Tibial nerve (tissue), 4 donors: ENCODE results near the gene UNC93A. TPM values are rescaled to one million over a fixed set of nuclear protein-coding genes. Genes with fewer than 3 reads are reported as not detected.
"Not testable (repeated sequence)": the region's sequence is repeated elsewhere in the genome, so short reads cannot be mapped to it uniquely, and the experiment has no call there.

ENCODE experiments used
- DNase-seq, 2 donors: peaks; one replicate each; pipeline ENCODE4 v3.0.0-alpha.2; 2019; ENCODE audit warnings: low spot score in 2 of 2
- H3K27ac ChIP-seq, 4 donors: fragments of 200-600 bp; sonication (generic) in 3 of 4; one replicate each; pipeline ENCODE4 v1.5.1; 2017 to 2019; ENCODE audit warnings: mild to moderate bottlenecking in 1 of 4
- H3K27me3 ChIP-seq, 2 donors: fragments of 200-600 bp; sonication (generic) in 1 of 2; one replicate each; pipeline versions ENCODE4 v1.5.1 to v1.6.0; 2017 to 2019
- H3K36me3 ChIP-seq, 3 donors: fragments of 200-600 bp; sonication (generic); one replicate each; pipeline ENCODE4 v1.5.1; 2018 to 2019
- H3K4me1 ChIP-seq, 4 donors: fragments of 200-600 bp; sonication (generic) in 3 of 4; one replicate each; pipeline ENCODE4 v1.5.1; 2017 to 2019
- H3K4me3 ChIP-seq, 4 donors: fragments of 200-600 bp; sonication (generic) in 3 of 4; one replicate each; pipeline ENCODE4 v1.5.1; 2017 to 2019; ENCODE audit warnings: mild to moderate bottlenecking in 1 of 4, moderate library complexity in 1 of 4
- H3K9me3 ChIP-seq, 4 donors: fragments of 200-600 bp; sonication (generic) in 3 of 4; one replicate each; pipeline ENCODE4 v1.5.1; 2017 to 2019
- EP300 ChIP-seq, 2 donors: sonication (generic); formaldehyde crosslinking; IDR thresholded peaks; one replicate each; pipeline ENCODE4 v1.6.1; 2017; ENCODE audit warnings: antibody characterized with exemption in 2 of 2, mild to moderate bottlenecking in 1 of 2
- POLR2A ChIP-seq, 2 donors: fragments of 450-650 bp; IDR thresholded peaks; one replicate each; pipeline ENCODE4 v1.6.1; 2017; ENCODE audit warnings: antibody characterized with exemption in 2 of 2, mild to moderate bottlenecking in 2 of 2, moderate library complexity in 2 of 2
- WGBS, 2 donors: methylation state at CpG; one replicate each; pipeline ENCODE4 v1.1.5; 2018; 5-methylcytosine and 5-hydroxymethylcytosine counted together
- total RNA-seq, 4 donors: library from RNA; depleted of rRNA; stranded (reverse); fragments of >200 nt; gene quantifications; one replicate each; pipeline ENCODE4 v1.1.0, GENCODE V29; 2016
- TF ChIP-seq, protein P1 (sequence below), 5 experiments: fragments of 200-600 bp in 3 of 5; fragments of 450-650 bp in 2 of 5; sonication (generic) in 3 of 5; IDR thresholded peaks; one replicate each; pipeline ENCODE4 v1.5.1; 2016 to 2019; ENCODE audit warnings: antibody characterized with exemption in 5 of 5, mild to moderate bottlenecking in 3 of 5, moderate library complexity in 2 of 5

UNC93A gene
- total RNA-seq, 4 donors from 2014 or later, result not detected

DNA sequence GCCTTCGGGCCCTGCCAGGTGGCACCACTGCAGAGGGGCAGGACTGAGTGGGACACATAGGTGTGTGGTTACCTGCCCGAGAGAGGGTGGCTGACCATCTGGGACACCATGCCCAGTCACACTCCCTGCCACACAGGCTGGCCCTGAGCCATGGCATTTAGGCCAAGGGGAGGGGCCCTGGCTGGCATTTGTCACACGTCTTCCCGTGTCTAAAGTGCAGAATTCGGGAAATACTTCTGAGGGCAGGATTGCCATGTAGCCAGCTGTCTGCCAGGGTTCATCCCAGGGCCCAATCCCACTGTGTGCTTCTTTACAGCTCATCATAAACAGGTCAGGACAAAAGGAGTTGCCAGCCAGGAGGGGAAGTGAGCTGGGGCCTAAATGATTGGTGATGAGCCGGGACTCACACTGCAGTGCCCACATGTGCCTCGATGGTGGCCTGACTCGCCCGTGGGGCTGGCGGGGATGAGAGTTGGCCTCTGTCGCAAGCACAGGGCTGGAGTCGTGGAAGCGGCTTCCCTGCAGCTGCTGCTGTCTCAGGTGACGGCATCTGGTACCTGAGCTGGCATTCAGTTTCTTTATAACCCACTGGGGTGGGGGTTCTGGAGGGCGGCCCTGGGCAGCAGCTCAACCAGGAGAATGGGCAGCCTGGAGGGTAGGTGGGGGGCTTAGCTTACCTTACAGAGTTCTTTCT is 5.9 kb upstream of the UNC93A start:
- TF ChIP-seq POLR2A (IDR thresholded peaks at IDR 0.05) (no peak), EP300 (IDR thresholded peaks at IDR 0.05) (no peak)
- TF ChIP-seq, protein P1, sequence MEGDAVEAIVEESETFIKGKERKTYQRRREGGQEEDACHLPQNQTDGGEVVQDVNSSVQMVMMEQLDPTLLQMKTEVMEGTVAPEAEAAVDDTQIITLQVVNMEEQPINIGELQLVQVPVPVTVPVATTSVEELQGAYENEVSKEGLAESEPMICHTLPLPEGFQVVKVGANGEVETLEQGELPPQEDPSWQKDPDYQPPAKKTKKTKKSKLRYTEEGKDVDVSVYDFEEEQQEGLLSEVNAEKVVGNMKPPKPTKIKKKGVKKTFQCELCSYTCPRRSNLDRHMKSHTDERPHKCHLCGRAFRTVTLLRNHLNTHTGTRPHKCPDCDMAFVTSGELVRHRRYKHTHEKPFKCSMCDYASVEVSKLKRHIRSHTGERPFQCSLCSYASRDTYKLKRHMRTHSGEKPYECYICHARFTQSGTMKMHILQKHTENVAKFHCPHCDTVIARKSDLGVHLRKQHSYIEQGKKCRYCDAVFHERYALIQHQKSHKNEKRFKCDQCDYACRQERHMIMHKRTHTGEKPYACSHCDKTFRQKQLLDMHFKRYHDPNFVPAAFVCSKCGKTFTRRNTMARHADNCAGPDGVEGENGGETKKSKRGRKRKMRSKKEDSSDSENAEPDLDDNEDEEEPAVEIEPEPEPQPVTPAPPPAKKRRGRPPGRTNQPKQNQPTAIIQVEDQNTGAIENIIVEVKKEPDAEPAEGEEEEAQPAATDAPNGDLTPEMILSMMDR (IDR thresholded peaks at IDR 0.05), result no peak
- no peaks in the 10 kb centered on the region for H3K27me3 ChIP-seq
- no peaks in the 10 kb centered on the region for H3K36me3 ChIP-seq
- H3K4me1 ChIP-seq, result no peaks in the 10 kb centered on the region
- H3K9me3 ChIP-seq, result no peaks in the 10 kb centered on the region
- no peak for DNase-seq
- WGBS, 2 donors, result 84 to 89% methylated on average over 15 of the region's 15 CpGs
- no peak overlapping the region for H3K27ac ChIP-seq
- no peak overlapping the region for H3K4me3 ChIP-seq

DNA sequence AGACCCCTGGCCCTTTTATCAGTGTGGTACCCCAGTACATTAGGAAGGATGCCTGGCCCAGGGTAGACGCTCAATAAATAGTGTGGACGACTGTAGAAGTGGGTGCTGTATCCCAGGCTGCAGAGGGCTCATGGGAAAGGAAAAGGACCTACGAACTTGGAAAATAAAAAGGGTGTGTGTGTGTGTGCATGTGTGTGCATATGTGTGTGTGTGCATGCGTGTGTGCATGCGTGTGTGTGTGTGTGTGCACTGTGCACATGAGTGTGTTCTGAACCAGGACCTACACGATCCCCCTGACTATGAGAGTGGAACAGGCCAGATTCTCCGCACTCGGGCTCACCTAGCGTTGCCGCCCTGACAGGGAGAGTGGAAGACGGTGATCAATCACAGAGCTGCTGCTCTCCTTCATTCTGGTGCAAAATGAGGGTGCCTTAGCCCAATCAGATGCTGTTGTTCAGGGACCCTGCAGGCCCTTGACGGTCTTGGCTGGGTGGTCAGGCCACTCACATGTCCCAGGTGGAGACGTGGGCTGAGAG is 3.5 kb upstream of the UNC93A start:
- Histone ChIP-seq H3K9me3 (no peaks in the 10 kb centered on the region), H3K4me1 (no peaks in the 10 kb centered on the region), H3K27me3 (no peaks in the 10 kb centered on the region), H3K4me3 (no peak overlapping the region), H3K36me3 (no peaks in the 10 kb centered on the region), H3K27ac (no peak overlapping the region)
- DNase-seq, result no peak
- 88 to 91% methylated on average over 8 to 13 of the region's 13 CpGs for WGBS, 2 donors
- TF ChIP-seq POLR2A (IDR thresholded peaks at IDR 0.05), result no peak
- TF ChIP-seq, protein P1 (IDR thresholded peaks at IDR 0.05), result no peak
- TF ChIP-seq EP300 (IDR thresholded peaks at IDR 0.05), result no peak

- not testable (repeated sequence) for H3K36me3 ChIP-seq, H3K4me3 ChIP-seq, H3K27ac ChIP-seq, H3K9me3 ChIP-seq, H3K4me1 ChIP-seq, DNase-seq, H3K27me3 ChIP-seq
- TF ChIP-seq, protein P1 (IDR thresholded peaks at IDR 0.05), result peak in 3 of 5 experiments; percentile 40 to 46 (median 42)
- 11 to 12% methylated on average over 13 to 14 of the region's 14 CpGs for WGBS, 2 donors
These were observed 2.4 kb upstream of the UNC93A start for GRCh38 chr6:167288591-167289225.

DNA sequence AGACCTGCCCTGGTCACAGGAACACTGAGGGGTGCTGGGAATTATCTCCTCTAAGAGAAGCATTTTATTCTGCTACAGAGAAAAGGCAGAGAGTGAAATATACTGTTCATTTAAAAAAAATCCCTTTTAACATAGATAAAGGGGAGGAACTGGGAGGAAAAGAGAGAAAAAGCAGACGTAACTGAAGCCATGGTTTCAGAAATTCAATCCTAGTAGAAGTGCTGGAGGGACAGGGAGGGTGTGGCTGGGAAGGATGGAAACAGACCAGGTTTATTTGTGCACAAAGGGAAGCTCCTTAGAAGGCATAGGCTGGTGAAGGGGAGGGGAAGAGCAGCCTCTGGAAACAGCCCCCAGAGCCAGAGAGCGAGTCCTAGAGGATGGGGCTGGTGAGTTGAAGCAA is 1.8 kb upstream of the UNC93A start:
- 72 to 76% methylated on average over 2 of the region's 2 CpGs for WGBS, 2 donors
- H3K4me1 ChIP-seq, H3K27me3 ChIP-seq, DNase-seq, H3K36me3 ChIP-seq, H3K4me3 ChIP-seq, H3K27ac ChIP-seq, H3K9me3 ChIP-seq: not testable (repeated sequence)

DNA sequence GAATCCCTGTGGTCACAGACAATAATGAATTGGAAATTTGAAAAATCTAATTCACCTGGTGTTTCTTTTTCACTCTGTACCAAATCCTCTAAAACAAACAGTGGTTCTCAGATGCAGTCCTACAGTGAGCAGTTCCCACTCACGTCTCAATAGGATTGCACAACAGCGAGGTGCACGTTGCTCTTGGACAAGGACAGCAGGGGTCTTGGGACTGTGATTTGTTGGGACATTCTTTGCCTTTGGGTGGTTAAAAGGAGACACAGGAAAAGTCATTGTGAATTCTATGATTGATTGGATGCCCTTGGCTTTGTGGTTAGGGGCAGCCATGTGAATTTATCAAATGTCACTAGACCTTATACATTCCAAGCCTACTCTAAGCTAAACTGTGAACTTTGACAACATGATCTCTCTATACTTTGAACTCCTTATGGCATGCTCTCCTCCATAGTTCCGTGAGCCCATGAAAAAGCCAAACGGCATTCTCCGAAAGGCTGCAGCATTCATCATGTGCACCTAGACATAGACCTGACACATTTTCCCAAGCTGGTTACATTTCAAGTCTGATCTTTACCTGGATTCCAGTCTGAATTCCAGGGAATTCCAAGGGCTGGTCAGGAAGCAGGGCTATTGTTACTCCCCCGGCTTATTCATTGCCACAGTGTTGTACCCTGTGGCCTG is 647 bp downstream of the UNC93A start:
- DNase-seq, result no peak
- Histone ChIP-seq H3K4me1 (no peaks in the 10 kb centered on the region), H3K9me3 (no peaks in the 10 kb centered on the region), H3K27ac (no peak overlapping the region), H3K36me3 (no peaks in the 10 kb centered on the region), H3K4me3 (no peak overlapping the region), H3K27me3 (no peaks in the 10 kb centered on the region)
- 67 to 73% methylated on average over 7 of the region's 7 CpGs for WGBS, 2 donors
- TF ChIP-seq POLR2A (IDR thresholded peaks at IDR 0.05) (no peak), EP300 (IDR thresholded peaks at IDR 0.05) (no peak)
- TF ChIP-seq, protein P1 (IDR thresholded peaks at IDR 0.05), result no peak
